Cerebellar cortex (tissue), 1 donor: ENCODE data around the gene SAMM50.

Experiments
- DNase-seq: peaks from one replicate; pipeline ENCODE4 v3.0.0-alpha.2; 2015; ENCODE audit warnings: low spot score

Gene SAMM50

GRCh38 chr22:43955040-43955882, at the start of gene SAMM50:
SAMM50 (plus strand) TSS chr22:43955442; CDS start chr22:43955578, 136 bp downstream.
- peak; percentile 95 for DNase-seq

GRCh38 chr22:43905681-43906080, 49.6 kb upstream of the SAMM50 start:
- DNase-seq: no peak

- DNase-seq: no peak
These were observed 45.5 kb upstream of the SAMM50 start for GRCh38 chr22:43909708-43910107.

GRCh38 chr22:43910178-43910695, 45.0 kb upstream of the SAMM50 start:
- no peak for DNase-seq

- DNase-seq: no peak
These were observed 43.9 kb upstream of the SAMM50 start for GRCh38 chr22:43911351-43911750.

GRCh38 chr22:43917521-43917920, 37.7 kb upstream of the SAMM50 start:
- no peak for DNase-seq

- DNase-seq: no peak
These were observed 35.9 kb upstream of the SAMM50 start for GRCh38 chr22:43919106-43919973.

GRCh38 chr22:43921370-43921769, 33.9 kb upstream of the SAMM50 start:
- DNase-seq: no peak

- no peak for DNase-seq
These were observed 33.1 kb upstream of the SAMM50 start for GRCh38 chr22:43922123-43922522.

GRCh38 chr22:43923191-43923590, 32.1 kb upstream of the SAMM50 start:
- DNase-seq: peak; percentile 7

GRCh38 chr22:43923631-43924464, 31.4 kb upstream of the SAMM50 start, which contains the start of gene PNPLA3:
PNPLA3 (plus strand) TSS chr22:43923805; CDS start chr22:43923912, 107 bp downstream.
- peak; percentile 68 for DNase-seq

- DNase-seq: no peak
These were observed 30.4 kb upstream of the SAMM50 start for GRCh38 chr22:43924877-43925276.

- no peak for DNase-seq
These were observed 29.6 kb upstream of the SAMM50 start for GRCh38 chr22:43925433-43926348.

GRCh38 chr22:43926349-43926710, 28.9 kb upstream of the SAMM50 start:
- DNase-seq: no peak

- DNase-seq: no peak
These were observed 26.8 kb upstream of the SAMM50 start for GRCh38 chr22:43928468-43928867.

GRCh38 chr22:43928908-43929307, 26.3 kb upstream of the SAMM50 start:
- no peak for DNase-seq

- DNase-seq: no peak
These were observed 23.5 kb upstream of the SAMM50 start for GRCh38 chr22:43931771-43932170.

GRCh38 chr22:43941449-43941848, 13.8 kb upstream of the SAMM50 start:
- no peak for DNase-seq

- no peak for DNase-seq
These were observed 10.4 kb upstream of the SAMM50 start for GRCh38 chr22:43944670-43945430.
